Esophagus muscularis mucosa (tissue), 4 donors: ENCODE measurements around the gene MXI1. TPM values are rescaled to one million over a fixed set of nuclear protein-coding genes. Genes with fewer than 3 reads are reported as not detected.
A peak's percentile ranks its signal among the peaks of the same experiment; 100 is the strongest.

Experiments
- DNase-seq: peaks from one replicate; pipeline ENCODE4 v3.0.0-alpha.2; 2017; ENCODE audit errors: extremely low spot score
- H3K27ac ChIP-seq, 4 donors: fragments of 200-600 bp; sonication (generic); replicated peaks in 1 of 4; 1 replicate in 3 of 4; 2 replicates in 1 of 4; pipeline ENCODE4 v1.5.1; 2016 to 2019; ENCODE audit warnings: mild to moderate bottlenecking in 1 of 4
- H3K27me3 ChIP-seq, 4 donors: fragments of 200-600 bp; sonication (generic); one replicate each; pipeline versions ENCODE4 v1.5.1 to v1.6.0; 2016 to 2019
- H3K36me3 ChIP-seq, 4 donors: fragments of 200-600 bp; sonication (generic); one replicate each; pipeline ENCODE4 v1.5.1; 2016 to 2019
- H3K4me1 ChIP-seq, 4 donors: fragments of 200-600 bp; sonication (generic); one replicate each; pipeline ENCODE4 v1.5.1; 2016 to 2019
- H3K4me3 ChIP-seq, 4 donors: fragments of 200-600 bp; sonication (generic); 1 replicate in 2 of 4; 2 replicates in 2 of 4; pipeline ENCODE4 v1.5.1; 2016 to 2019; ENCODE audit warnings: mild to moderate bottlenecking in 4 of 4, moderate library complexity in 1 of 4
- H3K9me3 ChIP-seq, 4 donors: fragments of 200-600 bp; sonication (generic); 1 replicate in 3 of 4; 2 replicates in 1 of 4; pipeline ENCODE4 v1.5.1; 2016 to 2019
- CTCF ChIP-seq, 3 experiments: fragments of 200-600 bp in 2 of 3; fragments of 450-650 bp in 1 of 3; sonication (generic) in 2 of 3; IDR thresholded peaks; one replicate each; pipeline ENCODE4 v1.5.1; 2017 to 2019; ENCODE audit warnings: antibody characterized with exemption in 3 of 3, mild to moderate bottlenecking in 2 of 3, moderate library complexity in 1 of 3
- EP300 ChIP-seq: sonication (generic); formaldehyde crosslinking; IDR thresholded peaks from one replicate; pipeline ENCODE4 v1.6.1; 2017; ENCODE audit warnings: antibody characterized with exemption
- POLR2A ChIP-seq: fragments of 450-650 bp; IDR thresholded peaks from one replicate; pipeline ENCODE4 v1.6.1; 2017; ENCODE audit warnings: antibody characterized with exemption, moderate library complexity, mild to moderate bottlenecking, low read depth
- POLR2AphosphoS5 ChIP-seq, 2 donors: sonication (generic); formaldehyde crosslinking; IDR thresholded peaks; one replicate each; pipeline ENCODE4 v1.6.1; 2017; ENCODE audit warnings: antibody characterized with exemption in 2 of 2
- WGBS: methylation state at CpG from one replicate; pipeline ENCODE4 v1.1.5; 2018; 5-methylcytosine and 5-hydroxymethylcytosine counted together
- intact Hi-C: fragments of 100-400 bp; cut with DNase I; formaldehyde crosslinking; loops from one replicate; pipeline ENCODE4 v1.15.1; 2023
- total RNA-seq, 4 donors: library from RNA; depleted of rRNA; stranded (reverse); fragments of >200 nt; gene quantifications; one replicate each; pipeline versions ENCODE4 v1.1.0 to v1.2.1, GENCODE V29; 2016

MXI1 gene
- total RNA-seq, 4 donors from 2014 or later: 198 to 292 (median 226) TPM

- Histone ChIP-seq H3K4me3 (no peak overlapping the region), H3K4me1 (peaks cover 4 to 56% (median 38%) of the 10 kb centered on the region in 4 donors), H3K36me3 (peaks cover 0 to 19% (median 0%) of the 10 kb centered on the region in 4 donors), H3K27ac (peak overlapping the region in 3 of 4 donors; percentile 7 to 40 (median 15)), H3K9me3 (no peaks in the 10 kb centered on the region), H3K27me3 (no peaks in the 10 kb centered on the region)
- 87% methylated on average over 1 of the region's 1 CpG for WGBS
- intact Hi-C loops: no loop called here
- TF ChIP-seq POLR2A: no peak
- no peak for TF ChIP-seq CTCF (IDR thresholded peaks at IDR 0.05)
- no peak for TF ChIP-seq POLR2AphosphoS5 (IDR thresholded peaks at IDR 0.05)
- TF ChIP-seq EP300: no peak
- DNase-seq: no peak
These were observed 44.7 kb downstream of the MXI1 start for GRCh38 chr10:110252151-110252550.

GRCh38 chr10:110254467-110254866 is 47.1 kb downstream of the MXI1 start:
- no peaks in the 10 kb centered on the region for H3K9me3 ChIP-seq
- H3K4me1 ChIP-seq: peaks cover 7 to 68% (median 46%) of the 10 kb centered on the region in 4 donors
- H3K4me3 ChIP-seq: no peak overlapping the region
- H3K36me3 ChIP-seq: peaks cover 0 to 11% (median 0%) of the 10 kb centered on the region in 4 donors
- peak overlapping the region in 1 of 4 donors; percentile 15 for H3K27ac ChIP-seq
- intact Hi-C loops: no loop called here
- H3K27me3 ChIP-seq: no peaks in the 10 kb centered on the region
- TF ChIP-seq CTCF (IDR thresholded peaks at IDR 0.05): no peak
- TF ChIP-seq POLR2A: no peak
- TF ChIP-seq POLR2AphosphoS5 (IDR thresholded peaks at IDR 0.05): no peak
- TF ChIP-seq EP300: no peak
- no peak for DNase-seq

- intact Hi-C loops: no loop called here
- peaks cover 37 to 75% (median 62%) of the 10 kb centered on the region in 4 donors for H3K4me1 ChIP-seq
- H3K4me3 ChIP-seq: no peak overlapping the region
- DNase-seq: no peak
- H3K27me3 ChIP-seq: no peaks in the 10 kb centered on the region
- H3K27ac ChIP-seq: peak overlapping the region; percentile 9 to 81 (median 58)
- WGBS: 56% methylated on average over 1 of the region's 1 CpG
- peaks cover 0 to 11% (median 0%) of the 10 kb centered on the region in 4 donors for H3K36me3 ChIP-seq
- TF ChIP-seq EP300: no peak
- no peak for TF ChIP-seq POLR2AphosphoS5 (IDR thresholded peaks at IDR 0.05)
- TF ChIP-seq POLR2A: no peak
- no peak for TF ChIP-seq CTCF (IDR thresholded peaks at IDR 0.05)
- no peaks in the 10 kb centered on the region for H3K9me3 ChIP-seq
These were observed 51.1 kb downstream of the MXI1 start for GRCh38 chr10:110258542-110258941.

- Histone ChIP-seq H3K27me3 (no peaks in the 10 kb centered on the region), H3K4me1 (peaks cover 44 to 75% (median 66%) of the 10 kb centered on the region in 4 donors), H3K4me3 (no peak overlapping the region), H3K36me3 (peaks cover 0 to 11% (median 0%) of the 10 kb centered on the region in 4 donors), H3K9me3 (no peaks in the 10 kb centered on the region), H3K27ac (peak overlapping the region; percentile 81 to 84 (median 81))
- intact Hi-C loops: no loop called here
- no peak for DNase-seq
- no peak for TF ChIP-seq EP300
- TF ChIP-seq CTCF (IDR thresholded peaks at IDR 0.05): no peak
- TF ChIP-seq POLR2A: no peak
- no peak for TF ChIP-seq POLR2AphosphoS5 (IDR thresholded peaks at IDR 0.05)
These were observed 51.9 kb downstream of the MXI1 start for GRCh38 chr10:110259317-110259716.
